Glutamatergic neuron (in vitro differentiated cells): ENCODE results near the gene TMEM190. TPM values are rescaled to one million over a fixed set of nuclear protein-coding genes. Genes with fewer than 3 reads are reported as not detected.
A peak's percentile ranks its signal among the peaks of the same experiment; 100 is the strongest.

ENCODE experiments used
- DNase-seq: peaks from one replicate; pipeline ENCODE4 v3.0.0; 2022
- H3K27ac Mint-ChIP-seq: one replicate; pipeline ENCODE4 v1.8.0; 2020; ENCODE audit warnings: mild to moderate bottlenecking, mixed read lengths, inconsistent platforms; ENCODE audit not compliant: unreplicated experiment
- H3K27me3 Mint-ChIP-seq: one replicate; pipeline ENCODE4 v1.8.0; 2020; ENCODE audit warnings: mild to moderate bottlenecking, moderate library complexity, mixed read lengths, inconsistent platforms; ENCODE audit not compliant: unreplicated experiment
- H3K36me3 Mint-ChIP-seq: one replicate; pipeline ENCODE4 v1.8.0; 2020; ENCODE audit warnings: mild to moderate bottlenecking, mixed read lengths, inconsistent platforms; ENCODE audit not compliant: unreplicated experiment
- H3K4me1 Mint-ChIP-seq: one replicate; pipeline ENCODE4 v1.8.0; 2020; ENCODE audit warnings: mild to moderate bottlenecking, low read depth, mixed read lengths, inconsistent platforms; ENCODE audit not compliant: unreplicated experiment
- H3K4me3 Mint-ChIP-seq: one replicate; pipeline ENCODE4 v1.8.0; 2020; ENCODE audit warnings: mild to moderate bottlenecking, mixed read lengths, inconsistent platforms; ENCODE audit not compliant: unreplicated experiment
- H3K9me3 Mint-ChIP-seq: one replicate; pipeline ENCODE4 v1.8.0; 2020; ENCODE audit warnings: mild to moderate bottlenecking, moderate library complexity, mixed read lengths, inconsistent platforms; ENCODE audit not compliant: unreplicated experiment
- total RNA-seq: library from RNA; stranded (reverse); fragmentation: NEBNext Ultra II Directional; extraction: Animal tissue kit (Norgen Biotek cat#: 25700); gene quantifications from one replicate; pipeline ENCODE4 v1.2.1, GENCODE V29; 2021; ENCODE audit not compliant: unreplicated experiment
- TF ChIP-seq, protein P1 (sequence below): fragments of 200-600 bp; sonication (generic); IDR thresholded peaks from one replicate; pipeline ENCODE4 v1.5.0; 2021; ENCODE audit not compliant: partially characterized antibody, unreplicated experiment

TMEM190 gene
- total RNA-seq, 1 donor from 2014 or later: 3.7 TPM

DNA sequence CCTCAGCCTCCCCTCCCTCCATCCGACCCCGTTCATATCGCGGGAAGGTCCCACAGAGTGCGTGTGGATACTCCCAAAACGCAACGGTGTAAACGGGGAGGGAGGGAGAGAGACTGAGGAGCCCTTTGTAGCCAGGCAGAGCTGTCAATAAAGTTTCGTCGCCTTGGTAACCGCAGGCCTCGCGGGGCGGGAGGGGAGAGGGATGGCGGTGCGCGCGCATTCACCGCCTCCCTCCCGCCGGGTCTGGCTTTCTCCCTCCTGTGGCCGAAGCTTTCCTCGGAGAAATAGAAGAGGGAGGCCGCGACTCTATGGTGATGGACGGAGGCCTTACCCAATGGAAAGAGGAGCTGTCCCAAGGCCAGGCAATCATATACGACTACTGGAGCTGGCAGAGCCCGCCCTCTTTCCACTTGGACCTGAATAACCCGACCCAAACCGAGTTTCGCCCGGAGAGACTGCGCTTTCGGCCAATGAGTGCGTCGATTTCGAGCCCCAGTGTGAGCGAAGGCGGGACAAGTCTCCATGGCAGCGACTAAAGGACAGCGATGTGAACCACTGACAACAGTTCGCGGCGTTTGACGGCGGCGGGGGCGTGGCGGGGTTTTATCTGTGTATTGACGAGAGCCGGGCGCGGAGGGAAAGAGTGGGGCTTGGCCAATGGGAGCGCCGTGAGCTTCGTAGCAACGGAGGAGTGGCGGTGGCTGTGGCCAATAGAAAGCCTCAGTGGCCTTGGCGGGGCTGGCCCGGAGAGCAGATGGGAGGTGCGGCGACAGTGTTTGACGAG lies 37.3 kb upstream of the TMEM190 start, which contains the start of gene KMT5C:
TSS of gene KMT5C (plus strand) at position 772 of the 784 bp plus-strand sequence. CDS start 2,061 bp downstream, outside the sequence.
- Mint-ChIP-seq H3K27me3 (peaks cover 18% of the 10 kb centered on the region), H3K4me1 (peaks cover 7% of the 10 kb centered on the region), H3K27ac (peak within 1 kb of the TSS; percentile 100), H3K36me3 (peaks cover 3% of the 10 kb centered on the region), H3K9me3 (peaks cover 14% of the 10 kb centered on the region), H3K4me3 (peak within 1 kb of the TSS; percentile 91)
- peak; percentile 100 for DNase-seq
- TF ChIP-seq, protein P1, sequence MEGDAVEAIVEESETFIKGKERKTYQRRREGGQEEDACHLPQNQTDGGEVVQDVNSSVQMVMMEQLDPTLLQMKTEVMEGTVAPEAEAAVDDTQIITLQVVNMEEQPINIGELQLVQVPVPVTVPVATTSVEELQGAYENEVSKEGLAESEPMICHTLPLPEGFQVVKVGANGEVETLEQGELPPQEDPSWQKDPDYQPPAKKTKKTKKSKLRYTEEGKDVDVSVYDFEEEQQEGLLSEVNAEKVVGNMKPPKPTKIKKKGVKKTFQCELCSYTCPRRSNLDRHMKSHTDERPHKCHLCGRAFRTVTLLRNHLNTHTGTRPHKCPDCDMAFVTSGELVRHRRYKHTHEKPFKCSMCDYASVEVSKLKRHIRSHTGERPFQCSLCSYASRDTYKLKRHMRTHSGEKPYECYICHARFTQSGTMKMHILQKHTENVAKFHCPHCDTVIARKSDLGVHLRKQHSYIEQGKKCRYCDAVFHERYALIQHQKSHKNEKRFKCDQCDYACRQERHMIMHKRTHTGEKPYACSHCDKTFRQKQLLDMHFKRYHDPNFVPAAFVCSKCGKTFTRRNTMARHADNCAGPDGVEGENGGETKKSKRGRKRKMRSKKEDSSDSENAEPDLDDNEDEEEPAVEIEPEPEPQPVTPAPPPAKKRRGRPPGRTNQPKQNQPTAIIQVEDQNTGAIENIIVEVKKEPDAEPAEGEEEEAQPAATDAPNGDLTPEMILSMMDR: no peak

DNA sequence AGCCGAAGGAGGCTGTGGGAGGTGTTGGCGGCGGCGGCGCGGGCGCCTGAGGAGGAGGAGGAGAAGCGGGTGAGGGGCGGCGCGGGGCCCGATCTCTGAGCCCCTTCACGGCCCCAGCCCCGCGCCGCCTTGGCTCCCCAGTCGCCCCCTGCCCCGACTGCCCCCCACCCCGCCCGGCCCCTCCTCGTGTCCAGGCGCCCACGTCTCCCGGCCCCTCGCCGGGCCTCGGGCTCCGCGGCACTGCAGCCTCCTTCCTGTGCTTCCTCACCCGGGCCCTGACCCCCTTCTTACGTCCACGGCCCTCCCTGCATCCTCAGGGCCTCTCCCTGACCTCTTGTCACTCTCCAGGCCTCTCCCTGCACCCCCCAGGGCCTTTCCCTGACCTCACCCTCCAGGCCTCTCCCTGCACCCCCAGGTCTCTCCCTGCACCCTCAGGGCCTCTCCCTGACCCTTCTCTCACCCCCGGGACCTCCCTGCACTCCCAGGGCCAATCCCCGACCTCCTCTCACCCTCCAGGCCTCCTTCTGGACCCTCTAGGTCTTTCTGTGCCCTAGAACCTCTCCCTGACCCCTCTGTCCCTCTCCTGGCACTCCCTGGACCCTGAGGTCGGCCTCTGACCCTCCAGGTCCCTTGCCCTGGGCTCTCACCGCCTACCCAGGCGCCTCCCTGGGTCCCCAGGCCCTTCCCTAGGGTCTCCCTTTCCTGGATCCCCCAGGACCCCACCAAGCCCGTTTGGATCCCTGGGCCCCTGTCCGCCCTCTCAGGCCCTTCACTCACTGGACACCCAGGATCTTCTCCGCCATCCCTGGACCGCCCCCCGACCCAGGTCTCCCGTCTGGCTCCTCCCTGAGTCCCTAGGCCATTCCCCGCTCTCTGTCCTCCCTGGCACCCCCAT lies 36.5 kb upstream of the TMEM190 start:
- TF ChIP-seq, protein P1: no peak
- H3K36me3 Mint-ChIP-seq: peaks cover 3% of the 10 kb centered on the region
- peaks cover 14% of the 10 kb centered on the region for H3K9me3 Mint-ChIP-seq
- peak overlapping the region; percentile 91 for H3K4me3 Mint-ChIP-seq
- H3K27me3 Mint-ChIP-seq: peaks cover 21% of the 10 kb centered on the region
- peak overlapping the region; percentile 100 for H3K27ac Mint-ChIP-seq
- peak; percentile 54 for DNase-seq
- H3K4me1 Mint-ChIP-seq: peaks cover 11% of the 10 kb centered on the region

DNA sequence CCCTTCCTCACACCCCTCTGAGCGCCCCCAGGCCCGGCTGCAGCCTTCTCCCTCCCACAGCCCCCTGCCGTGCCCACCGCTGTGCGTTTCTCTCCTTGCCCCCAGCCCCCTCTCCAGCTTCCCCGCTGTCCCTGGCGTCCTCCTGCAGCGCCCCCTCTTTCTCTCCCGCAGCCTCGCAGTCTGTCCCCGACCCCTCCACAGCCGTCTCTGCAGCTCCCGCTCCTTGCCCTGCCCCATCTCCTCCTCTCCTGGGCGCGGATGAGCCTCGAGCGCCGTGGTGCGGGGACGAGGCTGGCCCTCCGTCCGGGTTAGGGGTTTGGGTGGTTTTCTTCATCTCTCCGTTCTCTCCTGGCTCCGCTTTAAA lies 35.9 kb upstream of the TMEM190 start:
- peak; percentile 71 for DNase-seq
- peak overlapping the region; percentile 78 for H3K4me3 Mint-ChIP-seq
- peaks cover 17% of the 10 kb centered on the region for H3K4me1 Mint-ChIP-seq
- TF ChIP-seq, protein P1: no peak
- H3K36me3 Mint-ChIP-seq: peaks cover 3% of the 10 kb centered on the region
- peaks cover 24% of the 10 kb centered on the region for H3K27me3 Mint-ChIP-seq
- peak overlapping the region; percentile 76 for H3K27ac Mint-ChIP-seq
- peaks cover 14% of the 10 kb centered on the region for H3K9me3 Mint-ChIP-seq

DNA sequence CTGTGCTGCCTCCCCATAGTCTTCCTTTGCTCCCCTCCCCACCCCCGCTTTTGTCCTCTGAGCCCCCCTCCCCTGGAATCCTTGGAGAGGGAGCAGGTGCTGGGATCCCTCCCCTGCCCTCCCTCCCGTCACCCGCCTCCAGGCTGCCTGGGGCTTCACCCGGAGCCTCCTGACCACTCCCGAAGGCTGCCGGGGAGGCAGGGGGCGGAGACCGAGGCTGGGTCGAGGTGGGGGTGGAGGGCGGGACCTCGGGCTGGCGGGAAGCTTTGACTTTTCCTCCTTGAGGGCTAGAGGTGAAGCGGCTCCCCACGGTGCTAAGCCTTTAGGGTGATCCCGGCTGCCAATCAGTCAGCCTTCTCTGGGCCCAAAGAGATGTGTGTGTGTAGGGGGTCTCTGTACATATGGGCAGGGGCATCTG lies 35.4 kb upstream of the TMEM190 start:
- Mint-ChIP-seq H3K9me3 (peaks cover 14% of the 10 kb centered on the region), H3K27ac (peak overlapping the region; percentile 76), H3K4me3 (peak overlapping the region; percentile 87), H3K36me3 (peaks cover 3% of the 10 kb centered on the region), H3K4me1 (peaks cover 17% of the 10 kb centered on the region), H3K27me3 (peaks cover 24% of the 10 kb centered on the region)
- TF ChIP-seq, protein P1: no peak
- DNase-seq: peak; percentile 92
